Esophagus squamous epithelium (tissue), 5 donors: Measurements from ENCODE around the gene CEP78. TPM values are rescaled to one million over a fixed set of nuclear protein-coding genes. Genes with fewer than 3 reads are reported as not detected.

Experiments used
- DNase-seq: peaks from one replicate; lab custom pipeline; 2025; lab: John Stamatoyannopoulos, UW
- H3K27ac ChIP-seq, 4 donors: fragments of 200-600 bp; sonication (generic); one replicate each; pipeline ENCODE4 v1.5.1; 2016 to 2019; ENCODE audit warnings: mild to moderate bottlenecking in 1 of 4
- H3K27me3 ChIP-seq, 4 donors: fragments of 200-600 bp; sonication (generic); 1 replicate in 3 of 4; 2 replicates in 1 of 4; pipeline versions ENCODE4 v1.5.1 to v1.6.0; 2017 to 2021; ENCODE audit warnings: antibody characterized with exemption in 1 of 4
- H3K36me3 ChIP-seq, 3 donors: fragments of 200-600 bp; sonication (generic); one replicate each; pipeline ENCODE4 v1.5.1; 2016 to 2019
- H3K4me1 ChIP-seq, 3 donors: fragments of 200-600 bp; sonication (generic); one replicate each; pipeline ENCODE4 v1.5.1; 2017 to 2019
- H3K4me3 ChIP-seq, 4 donors: fragments of 200-600 bp; sonication (generic); 1 replicate in 3 of 4; 2 replicates in 1 of 4; pipeline ENCODE4 v1.5.1; 2016 to 2019; ENCODE audit warnings: mild to moderate bottlenecking in 2 of 4, moderate library complexity in 1 of 4
- H3K9me3 ChIP-seq, 3 donors: fragments of 200-600 bp; sonication (generic); one replicate each; pipeline ENCODE4 v1.5.1; 2016 to 2019
- CTCF ChIP-seq, 6 experiments: fragments of 450-650 bp in 4 of 6; fragments of 200-600 bp in 2 of 6; sonication (generic) in 2 of 6; IDR thresholded peaks; one replicate each; pipeline ENCODE4 v1.5.1; 2016 to 2019; ENCODE audit warnings: antibody characterized with exemption in 6 of 6, mild to moderate bottlenecking in 4 of 6, moderate library complexity in 4 of 6
- POLR2A ChIP-seq, 4 donors: fragments of 450-650 bp; IDR thresholded peaks; one replicate each; pipeline ENCODE4 v1.6.1; 2017; ENCODE audit warnings: antibody characterized with exemption in 4 of 4, mild to moderate bottlenecking in 4 of 4, moderate library complexity in 3 of 4
- WGBS, 2 donors: methylation state at CpG; one replicate each; pipeline ENCODE4 v1.1.5; 2018; 5-methylcytosine and 5-hydroxymethylcytosine counted together
- intact Hi-C: fragments of 100-400 bp; cut with DNase I; formaldehyde crosslinking; loops from one replicate; pipeline ENCODE4 v1.15.0; 2022
- small RNA-seq, 4 donors: library from RNA; depleted of rRNA; stranded (forward); fragments of <200 nt; gene quantifications; one replicate each; pipeline ENCODE3, GENCODE V24; 2016
- total RNA-seq, 4 donors: library from RNA; depleted of rRNA; stranded (reverse); fragments of >200 nt; gene quantifications; one replicate each; pipeline ENCODE4 v1.1.0, GENCODE V29; 2016
- donor health status: DM: yes; HTN: yes; CAD: no.

Gene CEP78
- total RNA-seq, 4 donors from 2014 or later = 8.6 to 14.6 (median 11.2) TPM

GRCh38 chr9:78325343-78325742 is 89.5 kb downstream of the CEP78 start:
- no peaks in the 10 kb centered on the region for H3K27me3 ChIP-seq
- DNase-seq = no peak
- TF ChIP-seq POLR2A (IDR thresholded peaks at IDR 0.05) (no peak), CTCF (IDR thresholded peaks at IDR 0.05) (no peak)
- peaks cover 0 to 5% (median 0%) of the 10 kb centered on the region in 3 donors for H3K4me1 ChIP-seq
- no peaks in the 10 kb centered on the region for H3K9me3 ChIP-seq
- H3K4me3 ChIP-seq = no peak overlapping the region
- H3K27ac ChIP-seq = no peak overlapping the region
- H3K36me3 ChIP-seq = peaks cover 0 to 17% (median 0%) of the 10 kb centered on the region in 3 donors
- WGBS, 2 donors = 46 to 54% methylated on average over 6 of the region's 6 CpGs
- intact Hi-C loops = no loop called here

GRCh38 chr9:78325846-78326360 is 90.0 kb downstream of the CEP78 start:
- DNase-seq = no peak
- Histone ChIP-seq H3K27ac (no peak overlapping the region), H3K4me1 (peaks cover 0 to 5% (median 0%) of the 10 kb centered on the region in 3 donors), H3K27me3 (no peaks in the 10 kb centered on the region), H3K36me3 (peaks cover 0 to 16% (median 0%) of the 10 kb centered on the region in 3 donors), H3K4me3 (no peak overlapping the region), H3K9me3 (no peaks in the 10 kb centered on the region)
- intact Hi-C loops = no loop called here
- TF ChIP-seq POLR2A (IDR thresholded peaks at IDR 0.05) = no peak
- TF ChIP-seq CTCF (IDR thresholded peaks at IDR 0.05) = no peak
- WGBS, 2 donors = 73% methylated on average over 5 of the region's 5 CpGs

GRCh38 chr9:78326564-78326963 is 90.7 kb downstream of the CEP78 start:
- DNase-seq = no peak

More at GRCh38 chr9:78326564-78326963, 90.7 kb downstream of the CEP78 start:
- Histone ChIP-seq H3K27me3 (no peaks in the 10 kb centered on the region), H3K4me1 (peaks cover 0 to 5% (median 0%) of the 10 kb centered on the region in 3 donors), H3K36me3 (peaks cover 0 to 16% (median 0%) of the 10 kb centered on the region in 3 donors), H3K27ac (no peak overlapping the region), H3K4me3 (no peak overlapping the region), H3K9me3 (no peaks in the 10 kb centered on the region)
- TF ChIP-seq CTCF (IDR thresholded peaks at IDR 0.05) (no peak), POLR2A (IDR thresholded peaks at IDR 0.05) (no peak)
- intact Hi-C loops = no loop called here
- WGBS, 2 donors = 88 to 95% methylated on average over 2 of the region's 2 CpGs

Small RNA genes lying within 50 kb of the gene (small RNA-seq; reads per million reads assigned to genes)
- 0 reads per million in 4 donors for gene AL353705.4

Other genes with a start within 250 kb of the CEP78 start
- gene GNAQ, start 204.3 kb upstream of the CEP78 start, total RNA-seq = 10 to 100 TPM; 18.1 to 35.1 (median 24.0) TPM
- 10 to 100 TPM; 16.2 to 76.1 (median 37.8) TPM for gene PSAT1, start 61.0 kb downstream of the CEP78 start, total RNA-seq